GM10266 (cell line): Measurements from ENCODE around the gene C12orf60.

Source experiments
- DNase-seq: peaks from one replicate; pipeline ENCODE4 v3.0.0; 2012; ENCODE audit errors: extremely low spot score
- TF ChIP-seq, protein P1 (sequence below): IDR thresholded peaks from 2 replicates; pipeline ENCODE4 v1.5.1; 2012; ENCODE audit warnings: mild to moderate bottlenecking, low read depth; ENCODE audit not compliant: control insufficient read depth, insufficient read depth; ENCODE audit errors: missing control alignments

The C12orf60 gene

DNA sequence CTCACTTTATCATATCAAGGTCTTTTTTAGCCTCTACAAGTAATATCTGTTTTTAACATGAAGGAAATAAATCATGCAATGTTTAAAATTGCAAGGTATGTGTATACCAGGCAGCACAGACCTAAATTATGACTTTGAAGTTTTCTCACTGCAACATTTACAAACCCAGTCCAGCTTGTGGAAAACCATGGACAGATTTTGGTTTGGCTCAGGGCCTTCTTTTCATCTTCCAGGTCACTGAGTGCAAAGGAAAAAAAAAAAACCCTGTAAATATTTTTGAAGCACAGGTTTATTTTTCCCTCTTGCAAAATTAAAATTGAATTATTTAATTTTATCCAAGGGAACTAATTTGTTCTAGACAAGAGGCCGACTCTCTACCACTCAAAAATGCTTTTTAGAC is 68.4 kb downstream of the C12orf60 start:
- TF ChIP-seq, protein P1, sequence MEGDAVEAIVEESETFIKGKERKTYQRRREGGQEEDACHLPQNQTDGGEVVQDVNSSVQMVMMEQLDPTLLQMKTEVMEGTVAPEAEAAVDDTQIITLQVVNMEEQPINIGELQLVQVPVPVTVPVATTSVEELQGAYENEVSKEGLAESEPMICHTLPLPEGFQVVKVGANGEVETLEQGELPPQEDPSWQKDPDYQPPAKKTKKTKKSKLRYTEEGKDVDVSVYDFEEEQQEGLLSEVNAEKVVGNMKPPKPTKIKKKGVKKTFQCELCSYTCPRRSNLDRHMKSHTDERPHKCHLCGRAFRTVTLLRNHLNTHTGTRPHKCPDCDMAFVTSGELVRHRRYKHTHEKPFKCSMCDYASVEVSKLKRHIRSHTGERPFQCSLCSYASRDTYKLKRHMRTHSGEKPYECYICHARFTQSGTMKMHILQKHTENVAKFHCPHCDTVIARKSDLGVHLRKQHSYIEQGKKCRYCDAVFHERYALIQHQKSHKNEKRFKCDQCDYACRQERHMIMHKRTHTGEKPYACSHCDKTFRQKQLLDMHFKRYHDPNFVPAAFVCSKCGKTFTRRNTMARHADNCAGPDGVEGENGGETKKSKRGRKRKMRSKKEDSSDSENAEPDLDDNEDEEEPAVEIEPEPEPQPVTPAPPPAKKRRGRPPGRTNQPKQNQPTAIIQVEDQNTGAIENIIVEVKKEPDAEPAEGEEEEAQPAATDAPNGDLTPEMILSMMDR: no peak
- DNase-seq: no peak

DNA sequence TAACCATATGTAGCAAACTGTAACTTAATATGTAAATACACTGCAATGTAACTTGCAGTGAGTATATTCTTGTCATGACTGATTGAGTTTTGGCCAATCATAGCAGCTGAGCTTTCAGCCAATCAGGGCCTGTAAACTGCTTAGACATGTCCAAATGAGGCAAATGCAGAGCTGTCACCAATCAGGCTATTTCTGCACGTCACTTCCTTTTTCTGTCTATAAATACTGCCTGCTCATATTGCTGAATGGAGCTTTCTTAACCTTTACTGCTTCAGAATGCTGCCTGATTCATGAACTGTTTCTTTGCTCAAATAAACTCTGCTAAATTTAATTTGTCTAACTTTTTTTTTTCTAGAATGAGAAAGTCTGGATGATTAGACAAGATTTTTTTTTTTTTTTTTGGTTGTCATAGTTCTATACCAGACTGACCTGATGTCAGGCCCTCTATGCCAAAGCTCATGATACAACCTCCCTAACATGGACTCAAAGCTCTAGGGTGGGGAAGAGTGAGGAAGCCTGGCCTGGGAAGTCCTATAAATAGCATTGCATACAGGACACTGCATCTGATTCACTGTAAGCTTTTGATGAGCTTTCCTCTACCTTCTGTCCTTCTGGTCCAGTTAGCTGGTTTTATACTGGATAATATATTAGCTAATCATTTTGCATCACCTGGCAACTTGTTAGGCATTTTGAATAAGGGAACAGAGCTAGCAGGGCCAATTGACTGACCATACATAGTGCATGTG is 70.1 kb downstream of the C12orf60 start:
- no peak for DNase-seq
- TF ChIP-seq, protein P1: no peak
